Lower leg skin (tissue), 3 donors: ENCODE data around the gene FCMR.

Experiments used
- POLR2A ChIP-seq, 2 donors: fragments of 450-650 bp; IDR thresholded peaks; one replicate each; pipeline ENCODE4 v1.6.1; 2016 to 2017; ENCODE audit warnings: antibody characterized with exemption in 2 of 2, mild to moderate bottlenecking in 1 of 2, moderate library complexity in 1 of 2
- TF ChIP-seq, protein P1 (sequence below), 3 donors: fragments of 450-650 bp; IDR thresholded peaks; one replicate each; pipeline ENCODE4 v1.5.1; 2016; ENCODE audit warnings: antibody characterized with exemption in 3 of 3, mild to moderate bottlenecking in 3 of 3, moderate library complexity in 2 of 3

DNA sequence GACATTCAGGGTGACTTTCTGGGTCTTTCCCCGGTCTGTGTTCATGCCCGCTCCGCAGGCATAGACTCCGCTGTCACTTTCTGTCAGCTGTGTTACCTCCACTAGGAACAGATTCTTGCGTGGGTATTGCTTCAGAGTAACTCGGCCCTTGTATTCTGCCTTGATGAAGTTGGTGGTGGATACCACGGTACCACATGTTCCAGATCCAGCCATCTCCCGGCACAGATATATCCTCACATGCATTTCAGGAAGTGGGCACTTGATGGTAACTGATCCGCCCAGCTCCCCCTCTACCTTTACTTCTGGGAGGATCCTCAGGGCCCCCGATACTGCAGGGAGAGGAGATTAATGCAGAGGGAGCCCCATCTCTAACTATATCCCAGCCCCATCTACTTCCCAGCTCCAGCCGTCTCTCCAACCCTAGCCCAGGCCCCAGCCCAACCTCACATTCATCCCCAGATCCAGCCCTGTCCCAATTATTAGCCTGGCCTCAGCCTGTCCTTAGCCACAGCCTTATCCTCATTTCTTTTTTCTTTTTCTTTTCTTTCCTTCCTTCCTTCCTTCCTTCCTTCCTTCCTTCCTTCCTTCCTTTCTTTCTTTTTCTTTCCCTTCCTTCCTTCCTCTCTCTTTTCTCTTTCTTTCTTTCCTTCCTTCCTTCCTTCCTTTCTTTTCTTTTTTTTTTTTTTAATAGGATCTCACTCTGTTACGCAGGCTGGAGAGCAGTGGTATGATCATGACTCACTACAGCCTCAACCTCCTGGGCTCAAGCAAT is 7.8 kb downstream of the FCMR start:
- TF ChIP-seq, protein P1, sequence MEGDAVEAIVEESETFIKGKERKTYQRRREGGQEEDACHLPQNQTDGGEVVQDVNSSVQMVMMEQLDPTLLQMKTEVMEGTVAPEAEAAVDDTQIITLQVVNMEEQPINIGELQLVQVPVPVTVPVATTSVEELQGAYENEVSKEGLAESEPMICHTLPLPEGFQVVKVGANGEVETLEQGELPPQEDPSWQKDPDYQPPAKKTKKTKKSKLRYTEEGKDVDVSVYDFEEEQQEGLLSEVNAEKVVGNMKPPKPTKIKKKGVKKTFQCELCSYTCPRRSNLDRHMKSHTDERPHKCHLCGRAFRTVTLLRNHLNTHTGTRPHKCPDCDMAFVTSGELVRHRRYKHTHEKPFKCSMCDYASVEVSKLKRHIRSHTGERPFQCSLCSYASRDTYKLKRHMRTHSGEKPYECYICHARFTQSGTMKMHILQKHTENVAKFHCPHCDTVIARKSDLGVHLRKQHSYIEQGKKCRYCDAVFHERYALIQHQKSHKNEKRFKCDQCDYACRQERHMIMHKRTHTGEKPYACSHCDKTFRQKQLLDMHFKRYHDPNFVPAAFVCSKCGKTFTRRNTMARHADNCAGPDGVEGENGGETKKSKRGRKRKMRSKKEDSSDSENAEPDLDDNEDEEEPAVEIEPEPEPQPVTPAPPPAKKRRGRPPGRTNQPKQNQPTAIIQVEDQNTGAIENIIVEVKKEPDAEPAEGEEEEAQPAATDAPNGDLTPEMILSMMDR (IDR thresholded peaks at IDR 0.05): no peak
- TF ChIP-seq POLR2A (IDR thresholded peaks at IDR 0.05): no peak
